Fibroblast of mammary gland (primary cell): ENCODE data around the gene YY1.

Source experiments
- DNase-seq: peaks from one replicate; pipeline ENCODE4 v3.0.0-alpha.2; 2010; ENCODE audit warnings: low read depth
- H3K4me3 ChIP-seq: 2 replicates; pipeline ENCODE4 v1.5.1; 2011; ENCODE audit warnings: low read depth, mild to moderate bottlenecking, low read length, moderate library complexity; ENCODE audit not compliant: control insufficient read depth
- CTCF ChIP-seq: conservative IDR thresholded peaks from 2 replicates; pipeline ENCODE4 v1.5.1; 2011; ENCODE audit warnings: low read depth, low read length, inconsistent platforms; ENCODE audit not compliant: control insufficient read depth, insufficient read depth

Gene YY1

GRCh38 chr14:100213956-100214769 is 24.8 kb upstream of the YY1 start:
- TF ChIP-seq CTCF = no peak
- DNase-seq = peak; percentile 38
- peak overlapping the region; percentile 60 for H3K4me3 ChIP-seq

- H3K4me3 ChIP-seq = peak overlapping the region; percentile 15
- no peak for DNase-seq
- TF ChIP-seq CTCF = no peak
These were observed 24.2 kb upstream of the YY1 start for GRCh38 chr14:100214770-100215083.

- no peak overlapping the region for H3K4me3 ChIP-seq
- DNase-seq = no peak
- TF ChIP-seq CTCF = no peak
These were observed 23.5 kb upstream of the YY1 start for GRCh38 chr14:100215330-100215885.

- no peak overlapping the region for H3K4me3 ChIP-seq
- peak; percentile 36 for DNase-seq
- TF ChIP-seq CTCF = no peak
These were observed 19.7 kb upstream of the YY1 start for GRCh38 chr14:100219126-100219785.

- H3K4me3 ChIP-seq = peak overlapping the region; percentile 50
- no peak for TF ChIP-seq CTCF
- DNase-seq = peak; percentile 55
These were observed 17.3 kb upstream of the YY1 start for GRCh38 chr14:100221533-100222223.

- peak overlapping the region; percentile 50 for H3K4me3 ChIP-seq
- no peak for DNase-seq
- TF ChIP-seq CTCF = no peak
These were observed 16.5 kb upstream of the YY1 start for GRCh38 chr14:100222224-100223093.
